ENCODE results near the gene GDF7.

The GDF7 gene

GRCh38 chr2:20634507-20635112, 32.3 kb upstream of the GDF7 start:
- H3K27ac ChIP-seq = no peak overlapping the region
- TF ChIP-seq, protein P1, sequence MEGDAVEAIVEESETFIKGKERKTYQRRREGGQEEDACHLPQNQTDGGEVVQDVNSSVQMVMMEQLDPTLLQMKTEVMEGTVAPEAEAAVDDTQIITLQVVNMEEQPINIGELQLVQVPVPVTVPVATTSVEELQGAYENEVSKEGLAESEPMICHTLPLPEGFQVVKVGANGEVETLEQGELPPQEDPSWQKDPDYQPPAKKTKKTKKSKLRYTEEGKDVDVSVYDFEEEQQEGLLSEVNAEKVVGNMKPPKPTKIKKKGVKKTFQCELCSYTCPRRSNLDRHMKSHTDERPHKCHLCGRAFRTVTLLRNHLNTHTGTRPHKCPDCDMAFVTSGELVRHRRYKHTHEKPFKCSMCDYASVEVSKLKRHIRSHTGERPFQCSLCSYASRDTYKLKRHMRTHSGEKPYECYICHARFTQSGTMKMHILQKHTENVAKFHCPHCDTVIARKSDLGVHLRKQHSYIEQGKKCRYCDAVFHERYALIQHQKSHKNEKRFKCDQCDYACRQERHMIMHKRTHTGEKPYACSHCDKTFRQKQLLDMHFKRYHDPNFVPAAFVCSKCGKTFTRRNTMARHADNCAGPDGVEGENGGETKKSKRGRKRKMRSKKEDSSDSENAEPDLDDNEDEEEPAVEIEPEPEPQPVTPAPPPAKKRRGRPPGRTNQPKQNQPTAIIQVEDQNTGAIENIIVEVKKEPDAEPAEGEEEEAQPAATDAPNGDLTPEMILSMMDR (conservative IDR thresholded peaks at IDR 0.05) = no peak

GRCh38 chr2:20635113-20635510, 31.8 kb upstream of the GDF7 start:
- peak overlapping the region; percentile 21; the same call in 1 of the 2 replicates for H3K27ac ChIP-seq
- TF ChIP-seq, protein P1 (conservative IDR thresholded peaks at IDR 0.05) = no peak

- peak overlapping the region; percentile 21; the same call in 1 of the 2 replicates for H3K27ac ChIP-seq
- TF ChIP-seq, protein P1 (conservative IDR thresholded peaks at IDR 0.05) = peak; percentile 91
These were observed 31.0 kb upstream of the GDF7 start for GRCh38 chr2:20635675-20636584.

DNA sequence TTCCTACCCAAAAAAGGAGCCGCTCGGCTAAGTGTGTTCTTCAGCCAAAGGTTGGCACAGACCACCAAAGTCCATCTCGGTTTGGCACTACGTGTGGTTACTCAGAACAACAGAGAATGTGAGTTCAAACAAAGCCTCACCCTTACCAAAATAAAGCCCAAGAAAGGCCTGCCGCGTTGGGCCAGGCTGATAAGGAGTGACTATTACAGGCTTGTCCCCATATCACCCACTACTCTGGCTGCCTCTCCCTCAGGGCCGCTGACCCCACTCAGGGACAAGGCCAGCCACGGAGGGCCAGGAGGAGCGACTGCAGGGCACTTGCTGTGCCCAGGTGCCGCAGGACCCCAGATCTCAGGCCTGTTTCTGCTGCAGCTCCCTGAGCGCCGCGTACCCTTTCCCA, 29.8 kb upstream of the GDF7 start:
- no peak overlapping the region for H3K27ac ChIP-seq
- TF ChIP-seq, protein P1 (conservative IDR thresholded peaks at IDR 0.05) = no peak

- TF ChIP-seq, protein P1 (conservative IDR thresholded peaks at IDR 0.05) = no peak
- H3K27ac ChIP-seq = no peak overlapping the region
These were observed 28.9 kb upstream of the GDF7 start for GRCh38 chr2:20638014-20638413.

GRCh38 chr2:20638646-20639430, 28.1 kb upstream of the GDF7 start:
- TF ChIP-seq, protein P1 (conservative IDR thresholded peaks at IDR 0.05) = no peak
- no peak overlapping the region for H3K27ac ChIP-seq

All from VCaP (cell line).